K562 (cell line): ENCODE measurements around the gene NUP210. TPM values are rescaled to one million over a fixed set of nuclear protein-coding genes. Genes with fewer than 3 reads are reported as not detected.
A peak's percentile ranks its signal among the peaks of the same experiment; 100 is the strongest.

Experiments
- ATAC-seq: fragments of 200-7000 bp; cut with Tn5 transposase; 3 replicates; pipeline ENCODE4 v1.9.1; 2020; ENCODE audit warnings: moderate library complexity
- BruUV-seq: library from RNA; stranded (reverse); fragments of 400-500 nt; replicated peaks from 2 replicates; lab custom pipeline; 2021; lab: Mats Ljungman, UMichigan
- CTCF ChIA-PET: fragments of 300-600 bp; formaldehyde crosslinking; extraction: SDS; loops from one replicate; lab custom pipeline; 2021; ENCODE audit warnings: low intra/inter-chr PET ratio; lab: Yijun Ruan, JAX
- POLR2A ChIA-PET: fragments of 300-600, 350-650 bp; sonication (Branson Sonifier 250); formaldehyde crosslinking; extraction: SDS; loops from one replicate; lab custom pipeline; 2021; ENCODE audit warnings: antibody characterized with exemption, inconsistent platforms; lab: Yijun Ruan, JAX
- DNase-seq, 4 experiments: peaks; one replicate each; pipeline versions ENCODE4 v3.0.0 to v3.0.0-alpha.2; 2011 to 2018; ENCODE audit warnings: low spot score in 3 of 4, mixed read lengths in 3 of 4; ENCODE audit errors: extremely low read depth in 1 of 4
- FAIRE-seq: peaks from 2 replicates; lab custom pipeline; 2011; peaks lifted over from hg19 to GRCh38; lab: Jason Lieb, UNC
- H2AFZ ChIP-seq: 2 replicates; pipeline ENCODE4 v1.6.0; 2011; ENCODE audit warnings: low read depth, low read length, control low read depth, inconsistent platforms
- H3K27ac ChIP-seq: fragments of 200-600 bp; 3 replicates; pipeline ENCODE4 v1.8.0; 2011; ENCODE audit warnings: low read depth, mild to moderate bottlenecking, control low read depth, inconsistent platforms, low read length, moderate library complexity, mixed read lengths; ENCODE audit errors: extremely low read depth
- H3K27me3 ChIP-seq, 2 experiments: fragments of 300-600 bp in 1 of 2; 2 replicates in 1 of 2; 3 replicates in 1 of 2; pipeline versions ENCODE4 v1.6.0 to v1.8.0; 2011; ENCODE audit warnings: inconsistent platforms in 2 of 2, low read length in 2 of 2, mild to moderate bottlenecking in 1 of 2, mixed read lengths in 1 of 2, moderate library complexity in 1 of 2; ENCODE audit not compliant: control insufficient read depth in 2 of 2, insufficient read depth in 2 of 2
- H3K36me3 ChIP-seq: fragments of 300-600 bp; 3 replicates; pipeline ENCODE4 v1.8.0; 2011; ENCODE audit warnings: mild to moderate bottlenecking, low read length, inconsistent platforms; ENCODE audit not compliant: control insufficient read depth, insufficient read depth
- H3K4me1 ChIP-seq, 2 experiments: fragments of 200-600 bp in 1 of 2; replicated peaks in 1 of 2; 2 replicates in 1 of 2; 3 replicates in 1 of 2; pipeline versions ENCODE4 v1.5.1 to v1.8.0; 2011; ENCODE audit warnings: inconsistent platforms in 2 of 2, low read length in 2 of 2, mild to moderate bottlenecking in 1 of 2, mixed read lengths in 1 of 2, moderate library complexity in 1 of 2; ENCODE audit not compliant: control insufficient read depth in 2 of 2, insufficient read depth in 2 of 2
- H3K4me2 ChIP-seq: 2 replicates; pipeline ENCODE4 v1.6.1; 2011; ENCODE audit warnings: low read length, control low read depth, inconsistent platforms, mixed read lengths; ENCODE audit not compliant: insufficient read depth
- H3K4me3 ChIP-seq: fragments of 200-600 bp; sonication (generic), shearing (Covaris generic); 2 replicates; pipeline ENCODE4 v1.5.1; 2016; ENCODE audit warnings: control low read depth, inconsistent platforms
- H3K79me2 ChIP-seq: fragments of 200-600 bp; 3 replicates; pipeline ENCODE4 v1.8.0; 2011; ENCODE audit warnings: low read length, inconsistent platforms; ENCODE audit not compliant: control insufficient read depth, insufficient read depth
- H3K9ac ChIP-seq, 2 experiments: 2 replicates each; pipeline versions ENCODE4 v1.6.0 to v1.6.1; 2011; ENCODE audit warnings: low read depth in 2 of 2, low read length in 2 of 2, control low read depth in 1 of 2, inconsistent platforms in 1 of 2, mild to moderate bottlenecking in 1 of 2, mixed read lengths in 1 of 2; ENCODE audit not compliant: insufficient read depth in 1 of 2
- H3K9me1 ChIP-seq: one replicate; pipeline ENCODE4 v1.6.0; 2011; ENCODE audit warnings: inconsistent platforms, mild to moderate bottlenecking, low read length, moderate library complexity; ENCODE audit not compliant: control insufficient read depth, insufficient read depth
- H3K9me3 ChIP-seq: replicated peaks from 2 replicates; pipeline ENCODE4 v1.5.1; 2011; ENCODE audit warnings: low read depth, low read length, inconsistent platforms; ENCODE audit not compliant: control insufficient read depth, insufficient read depth
- H4K20me1 ChIP-seq: replicated peaks from 2 replicates; pipeline ENCODE4 v1.6.1; 2011; ENCODE audit warnings: low read length, inconsistent platforms, mixed read lengths; ENCODE audit not compliant: control insufficient read depth, insufficient read depth
- BCOR ChIP-seq: fragments of 450-650 bp; IDR thresholded peaks from 2 replicates; pipeline ENCODE4 v1.6.1; 2016
- ETV1 ChIP-seq: fragments of 450-650 bp; conservative IDR thresholded peaks from 2 replicates; pipeline ENCODE4 v1.6.1; 2016; ENCODE audit warnings: missing genetic modification characterization, control low read depth, low read depth, missing compliant biosample characterization
- HEY1 ChIP-seq: fragments of 250-450 bp; sonication (Bioruptor Pico); IDR thresholded peaks from 2 replicates; pipeline ENCODE4 v1.5.0; 2020; ENCODE audit warnings: mild to moderate bottlenecking, moderate library complexity, borderline replicate concordance
- KDM1A ChIP-seq, 2 experiments: fragments of 450-650 bp; IDR thresholded peaks; 2 replicates each; pipeline ENCODE4 v1.6.1; 2016; ENCODE audit warnings: mild to moderate bottlenecking in 2 of 2
- RBM25 ChIP-seq: fragments of 200-400 bp; formaldehyde crosslinking; IDR thresholded peaks from 2 replicates; pipeline ENCODE4 v1.6.1; 2018; ENCODE audit warnings: low read length, low read depth, moderate library complexity; ENCODE audit not compliant: severe bottlenecking
- WGBS: fragments of 100-300 bp; shearing (Covaris generic); methylation state at CpG from one replicate; pipeline ENCODE4 v1.1.6; 2016; ENCODE audit warnings: low coverage, mixed read lengths; ENCODE audit not compliant: insufficient coverage; ENCODE audit errors: missing lambda C conversion rate; 5-methylcytosine and 5-hydroxymethylcytosine counted together
- in situ Hi-C: fragments of 300-500 bp; cut with MboI; formaldehyde crosslinking; loops from 4 replicates; pipeline ENCODE4 v1.15.0; 2018; ENCODE audit warnings: inconsistent platforms, mixed read lengths
- intact Hi-C: fragments of 100-400 bp; cut with micrococcal nuclease; formaldehyde crosslinking; loops from 2 replicates; pipeline ENCODE4 v1.14.2; 2022
- polyA plus RNA-seq, 8 experiments: library from polyadenylated mRNA; depleted of rRNA in 4 of 8; stranded (reverse) in 5 of 8; unstranded in 3 of 8; fragments of >200 nt; fragmentation: Nextera tagmentation in 2 of 8; fragmentation: Illumina TruSeq in 1 of 8; extraction: Ambion mirVana in 2 of 8; extraction: Trizol in 1 of 8; gene quantifications; 2 replicates each; pipeline versions ENCODE4 v1.2.1 to v1.2.3, GENCODE V29; 2011 to 2014; ENCODE audit warnings: inconsistent platforms in 1 of 8, missing spikeins in 1 of 8
- total RNA-seq, 7 experiments: library from RNA; depleted of rRNA in 6 of 7; stranded (reverse); fragments of >200 nt in 6 of 7; fragmentation: Illumina TruSeq in 2 of 7; extraction: Trizol in 2 of 7; gene quantifications; 2 replicates each; pipeline versions ENCODE4 v1.2.1 to v1.2.3, GENCODE V29; 2011 to 2021; ENCODE audit warnings: low replicate concordance in 1 of 7
- TF ChIP-seq, protein P1 (sequence below): sonication (generic); formaldehyde crosslinking; IDR thresholded peaks from 2 replicates; pipeline ENCODE4 v1.4.0; 2020; ENCODE audit warnings: mild to moderate bottlenecking, missing genetic modification reagents

Gene NUP210
- total and polyA plus RNA-seq, 9 of the 15 experiments (the other 6 are each of a cell fraction or from before 2014, with no cell fraction given): 1.2 to 138 (median 44.0) TPM

DNA sequence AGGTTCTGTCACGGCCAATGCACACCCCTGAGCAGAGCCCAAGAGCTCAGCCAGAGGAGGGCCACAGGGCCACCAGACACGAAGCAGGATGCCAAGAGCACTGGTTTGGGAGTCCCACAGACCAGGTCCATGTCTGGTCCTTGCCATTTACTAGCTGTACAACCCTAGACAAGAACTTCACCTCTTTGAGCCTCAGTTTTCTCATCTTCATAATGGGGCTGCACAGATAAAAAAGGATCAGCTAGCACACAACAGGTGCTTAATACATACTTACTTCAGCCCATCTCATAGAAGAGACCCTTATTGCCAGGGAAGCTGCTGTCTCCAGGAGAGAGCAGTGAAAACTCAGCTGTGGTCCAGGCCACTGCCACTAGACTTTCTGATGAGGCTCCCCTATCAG is 152.0 kb downstream of the NUP210 start:
- Histone ChIP-seq H3K79me2 (no peaks in the 10 kb centered on the region), H3K27ac (no peak overlapping the region), H4K20me1 (peaks cover 8% of the 10 kb centered on the region; the same call in 1 of the 2 replicates), H3K9me3 (no peaks in the 10 kb centered on the region), H3K9me1 (no peaks in the 10 kb centered on the region), H3K4me2 (no peak overlapping the region), H3K9ac (no peak overlapping the region), H3K36me3 (no peaks in the 10 kb centered on the region), H3K4me1 (peaks cover 0 to 8% of the 10 kb centered on the region in 2 experiments; a peak in 2 of 5 replicates), H3K4me3 (no peak overlapping the region)
- POLR2A ChIA-PET: interaction anchor here (0.5 to 0.6 kb wide), 3 partner anchors 8 to 913 kb away, joined by 3 read pairs; no protein-coding TSS in a partner anchor
- in situ Hi-C loops (no loop called here), intact Hi-C loops (no loop called here)
- FAIRE-seq: no peak
- no TSS peak for BruUV-seq
- no peak for DNase-seq
- TF ChIP-seq KDM1A (IDR thresholded peaks at IDR 0.05) (peak in 1 of 2 experiments; percentile 44; a peak in 2 of 4 replicates), ETV1 (tag) (no peak), BCOR (peak; percentile 73), RBM25 (peak; percentile 68), HEY1 (CRISPR knock-in tag) (no peak)
- TF ChIP-seq, protein P1, sequence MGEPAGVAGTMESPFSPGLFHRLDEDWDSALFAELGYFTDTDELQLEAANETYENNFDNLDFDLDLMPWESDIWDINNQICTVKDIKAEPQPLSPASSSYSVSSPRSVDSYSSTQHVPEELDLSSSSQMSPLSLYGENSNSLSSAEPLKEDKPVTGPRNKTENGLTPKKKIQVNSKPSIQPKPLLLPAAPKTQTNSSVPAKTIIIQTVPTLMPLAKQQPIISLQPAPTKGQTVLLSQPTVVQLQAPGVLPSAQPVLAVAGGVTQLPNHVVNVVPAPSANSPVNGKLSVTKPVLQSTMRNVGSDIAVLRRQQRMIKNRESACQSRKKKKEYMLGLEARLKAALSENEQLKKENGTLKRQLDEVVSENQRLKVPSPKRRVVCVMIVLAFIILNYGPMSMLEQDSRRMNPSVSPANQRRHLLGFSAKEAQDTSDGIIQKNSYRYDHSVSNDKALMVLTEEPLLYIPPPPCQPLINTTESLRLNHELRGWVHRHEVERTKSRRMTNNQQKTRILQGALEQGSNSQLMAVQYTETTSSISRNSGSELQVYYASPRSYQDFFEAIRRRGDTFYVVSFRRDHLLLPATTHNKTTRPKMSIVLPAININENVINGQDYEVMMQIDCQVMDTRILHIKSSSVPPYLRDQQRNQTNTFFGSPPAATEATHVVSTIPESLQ (CRISPR knock-in tag): no peak
- TF ChIP-seq, all 486 proteins: peak for 3
- CTCF ChIA-PET: no interaction called here
- ATAC-seq: no peak
- no peak overlapping the region for H2AFZ ChIP-seq
- 0% methylated on average over 2 of the region's 2 CpGs for WGBS
- H3K27me3 ChIP-seq: peaks cover 10 to 60% of the 10 kb centered on the region in 2 experiments
